AG10803 (cell line): ENCODE data around the gene SPDEF.

ENCODE experiments used
- DNase-seq: peaks from one replicate; pipeline ENCODE4 v3.0.0; 2010; ENCODE audit warnings: low read depth
- H3K4me3 ChIP-seq: 2 replicates; pipeline ENCODE4 v1.5.1; 2011; ENCODE audit warnings: mild to moderate bottlenecking, low read length, control low read depth
- TF ChIP-seq, protein P1 (sequence below): conservative IDR thresholded peaks from 2 replicates; pipeline ENCODE4 v1.5.1; 2011; ENCODE audit warnings: mild to moderate bottlenecking, low read length, control low read depth, inconsistent platforms

SPDEF gene

DNA sequence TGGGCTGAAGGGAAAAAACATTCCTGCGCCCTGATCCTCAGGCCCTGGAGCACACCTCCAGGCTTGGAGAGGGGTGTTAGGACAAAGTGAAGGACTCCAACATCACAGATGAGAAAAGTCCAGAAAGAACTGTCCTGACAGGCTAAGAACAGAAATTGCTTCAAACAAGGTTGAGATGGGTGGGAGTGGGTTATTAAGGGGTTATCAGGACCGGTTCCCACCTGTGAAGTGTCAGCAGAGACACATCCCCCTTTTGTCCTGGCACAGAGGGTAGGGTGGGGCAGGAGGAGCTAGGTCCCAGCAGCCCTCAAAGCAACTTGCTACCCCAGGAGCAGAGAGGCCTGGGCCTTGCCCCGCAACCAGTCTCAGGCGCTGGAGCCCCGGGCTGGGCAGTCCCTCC, 3.5 kb downstream of the SPDEF start:
- DNase-seq: no peak
- TF ChIP-seq, protein P1, sequence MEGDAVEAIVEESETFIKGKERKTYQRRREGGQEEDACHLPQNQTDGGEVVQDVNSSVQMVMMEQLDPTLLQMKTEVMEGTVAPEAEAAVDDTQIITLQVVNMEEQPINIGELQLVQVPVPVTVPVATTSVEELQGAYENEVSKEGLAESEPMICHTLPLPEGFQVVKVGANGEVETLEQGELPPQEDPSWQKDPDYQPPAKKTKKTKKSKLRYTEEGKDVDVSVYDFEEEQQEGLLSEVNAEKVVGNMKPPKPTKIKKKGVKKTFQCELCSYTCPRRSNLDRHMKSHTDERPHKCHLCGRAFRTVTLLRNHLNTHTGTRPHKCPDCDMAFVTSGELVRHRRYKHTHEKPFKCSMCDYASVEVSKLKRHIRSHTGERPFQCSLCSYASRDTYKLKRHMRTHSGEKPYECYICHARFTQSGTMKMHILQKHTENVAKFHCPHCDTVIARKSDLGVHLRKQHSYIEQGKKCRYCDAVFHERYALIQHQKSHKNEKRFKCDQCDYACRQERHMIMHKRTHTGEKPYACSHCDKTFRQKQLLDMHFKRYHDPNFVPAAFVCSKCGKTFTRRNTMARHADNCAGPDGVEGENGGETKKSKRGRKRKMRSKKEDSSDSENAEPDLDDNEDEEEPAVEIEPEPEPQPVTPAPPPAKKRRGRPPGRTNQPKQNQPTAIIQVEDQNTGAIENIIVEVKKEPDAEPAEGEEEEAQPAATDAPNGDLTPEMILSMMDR: no peak
- H3K4me3 ChIP-seq: no peak overlapping the region

DNA sequence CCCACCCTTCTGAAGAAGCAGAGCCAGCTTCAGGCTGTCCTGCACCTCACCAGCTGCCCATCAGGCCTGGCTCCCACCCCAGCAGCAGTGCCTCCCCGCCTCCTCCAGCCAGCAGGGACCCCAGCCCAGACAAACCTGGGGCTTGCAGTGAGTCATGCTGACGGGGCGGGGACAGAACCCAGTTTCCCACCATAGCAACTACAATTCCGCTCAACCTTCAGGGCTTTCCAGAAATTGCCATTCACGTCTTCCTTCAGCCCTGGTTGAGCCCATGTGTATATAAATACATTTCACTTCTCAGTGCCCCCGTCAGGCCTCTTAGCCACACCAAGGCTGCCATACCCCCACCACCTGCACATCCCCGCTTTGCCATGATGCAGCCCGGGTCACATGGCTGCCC, 4.4 kb downstream of the SPDEF start:
- DNase-seq: no peak
- no peak overlapping the region for H3K4me3 ChIP-seq
- TF ChIP-seq, protein P1: no peak

DNA sequence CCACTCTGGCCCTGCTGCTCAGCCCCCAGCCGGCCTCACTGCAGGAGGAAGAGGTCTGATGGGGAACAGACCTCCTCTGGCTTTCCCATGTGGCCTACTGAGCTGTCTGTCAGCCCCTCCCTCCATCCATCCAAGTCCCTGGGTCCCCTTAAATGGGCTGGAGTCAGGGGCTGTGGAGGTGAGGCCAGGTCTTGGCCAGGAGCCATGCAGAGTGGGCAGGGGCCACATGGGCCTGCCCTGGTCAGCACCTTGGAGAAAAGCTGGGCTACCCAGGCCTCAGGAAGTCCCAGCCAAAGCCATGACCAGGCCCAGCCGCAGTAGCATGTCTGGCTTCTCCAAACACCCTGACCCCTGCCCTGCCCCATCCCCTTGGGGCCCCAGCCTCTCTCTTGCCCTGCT, 6.3 kb downstream of the SPDEF start:
- DNase-seq: no peak
- no peak overlapping the region for H3K4me3 ChIP-seq
- TF ChIP-seq, protein P1: no peak

DNA sequence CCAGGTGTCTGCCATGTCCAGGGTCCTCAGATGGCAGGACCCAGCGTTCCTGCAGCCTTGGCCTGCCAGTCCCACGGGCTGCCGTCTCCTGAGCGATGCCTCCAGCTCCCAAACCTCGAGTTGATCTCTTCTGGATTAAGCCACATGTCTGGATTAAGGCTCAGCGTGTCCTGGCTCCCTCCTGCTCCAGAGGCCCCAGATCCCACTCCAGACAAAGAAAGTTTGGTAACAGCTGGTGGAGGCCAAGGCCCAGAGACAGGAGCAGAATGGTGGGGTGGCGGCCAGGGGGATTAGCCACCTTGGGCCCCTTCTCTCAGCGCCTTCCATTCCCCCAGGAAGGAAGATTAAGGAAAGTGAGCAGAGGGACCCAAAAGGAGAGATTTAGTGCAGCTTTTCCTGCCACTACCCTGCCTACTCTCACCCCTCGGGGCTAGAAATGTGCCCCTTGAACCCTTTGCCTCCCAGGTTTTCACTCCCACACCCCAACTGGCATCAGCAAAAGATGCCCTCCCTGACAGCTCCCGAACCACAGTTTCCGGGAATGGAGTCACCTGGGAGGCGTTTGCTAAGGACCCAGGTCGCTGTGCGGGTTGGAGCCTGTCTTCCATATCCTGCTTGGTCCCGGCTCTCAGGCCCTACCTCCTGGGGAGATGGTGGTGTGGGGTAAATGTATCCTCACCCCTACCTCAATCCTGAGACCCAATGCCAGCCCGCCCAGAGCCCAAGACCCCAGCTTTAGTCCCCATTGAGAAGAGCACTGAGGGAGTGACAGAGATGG, 6.9 kb downstream of the SPDEF start:
- no peak overlapping the region for H3K4me3 ChIP-seq
- DNase-seq: no peak
- TF ChIP-seq, protein P1: no peak

DNA sequence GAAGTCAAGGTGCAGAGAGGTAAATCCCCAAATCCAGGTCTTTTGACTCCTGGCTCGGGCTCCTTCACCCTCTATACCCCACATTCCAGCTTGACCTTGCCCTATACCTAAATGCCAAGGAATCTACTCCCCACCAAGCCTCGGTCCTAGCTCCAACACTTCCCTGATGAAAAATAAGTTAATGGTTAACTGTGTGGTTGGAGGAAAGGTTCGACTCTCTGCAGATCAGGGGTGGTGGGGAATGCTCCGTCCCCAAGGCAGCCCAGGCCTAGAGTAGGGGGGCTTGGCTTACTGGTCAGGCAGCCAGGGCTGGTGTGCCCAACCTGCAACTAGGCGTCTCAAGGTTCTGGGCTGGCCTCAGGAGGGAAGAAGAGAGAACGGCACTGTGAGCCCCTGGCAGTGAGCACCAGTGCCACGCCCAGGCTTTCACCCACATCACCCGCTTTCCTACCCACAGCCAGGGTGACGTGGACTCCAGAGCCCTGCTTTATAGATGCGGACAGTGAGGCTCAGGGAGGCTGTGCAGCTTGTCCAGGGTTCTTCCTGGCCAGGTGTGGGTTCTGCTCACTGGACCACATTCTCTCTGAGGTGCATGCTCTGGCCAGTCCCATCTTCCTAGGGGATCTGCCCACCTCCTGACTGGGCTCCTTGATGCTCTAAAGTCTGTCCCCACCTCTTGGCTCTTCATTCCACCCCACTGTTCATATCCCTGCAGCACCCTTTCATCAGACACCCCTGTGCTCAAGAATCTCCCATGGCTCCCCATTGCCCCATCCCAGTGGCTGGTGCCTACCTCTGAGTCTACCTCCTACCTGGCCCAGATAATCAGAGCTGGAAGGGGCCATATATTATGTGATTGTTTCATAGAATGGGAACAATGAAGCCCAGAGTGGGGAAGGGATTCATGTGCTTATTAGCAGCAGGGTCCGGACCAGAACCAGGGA, 8.2 kb downstream of the SPDEF start:
- DNase-seq: no peak
- TF ChIP-seq, protein P1: no peak
- no peak overlapping the region for H3K4me3 ChIP-seq

DNA sequence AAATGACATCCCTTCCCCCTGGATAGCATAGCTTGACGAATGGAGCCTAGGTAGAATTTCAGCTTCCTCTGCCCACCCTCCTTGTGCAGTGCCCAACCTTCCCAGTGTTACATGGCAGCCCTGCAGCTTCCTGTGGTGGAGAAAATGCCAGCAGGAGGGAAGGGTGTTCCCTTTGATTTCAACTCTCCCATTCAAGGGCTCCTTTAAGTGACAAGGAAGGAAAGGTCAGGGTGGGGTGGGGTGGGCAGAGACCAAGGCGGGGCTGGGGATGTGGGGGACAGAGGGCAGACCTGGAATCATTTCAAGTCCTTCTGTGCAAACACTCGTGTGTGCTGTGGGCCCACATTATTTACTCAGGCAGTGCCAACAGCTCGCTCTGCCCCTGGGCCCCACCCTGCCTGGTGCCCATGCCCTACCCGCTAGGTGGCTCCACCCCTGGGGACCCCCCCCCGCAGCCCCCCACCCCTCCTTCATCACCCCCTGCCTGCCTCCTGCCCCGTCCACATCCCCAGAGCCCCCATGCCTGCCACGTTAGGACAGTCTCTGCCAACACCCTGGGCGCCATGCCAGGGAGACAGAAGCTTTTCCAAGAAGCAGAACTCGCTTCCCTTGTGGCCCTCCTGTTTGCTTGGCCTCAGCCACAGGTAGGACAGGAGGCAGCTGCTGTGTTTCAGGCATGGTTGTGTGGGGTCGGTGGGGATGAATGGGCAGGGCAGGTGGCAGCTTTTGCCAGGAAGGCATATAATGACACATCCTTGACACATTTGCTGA, 9.4 kb downstream of the SPDEF start:
- TF ChIP-seq, protein P1: no peak
- peak; percentile 6 for DNase-seq
- no peak overlapping the region for H3K4me3 ChIP-seq
